ENCODE results near the gene UCHL3.
"Not testable (repeated sequence)": the region's sequence is repeated elsewhere in the genome, so short reads cannot be mapped to it uniquely, and the experiment has no call there.

The UCHL3 gene

GRCh38 chr13:75549262-75550158, at the start of gene UCHL3:
TSS of gene UCHL3 (plus strand) at chr13:75549791. CDS start at chr13:75549821, 30 bp downstream.
- DNase-seq (ENCODE audit: low spot score) = peak; percentile 98

GRCh38 chr13:75505327-75505726, 44.3 kb upstream of the UCHL3 start:
- DNase-seq (ENCODE audit: low spot score) = no peak

- DNase-seq (ENCODE audit: low spot score) = no peak
Observed at GRCh38 chr13:75506018-75506417, 43.6 kb upstream of the UCHL3 start.

- DNase-seq (ENCODE audit: low spot score) = no peak
Observed at GRCh38 chr13:75507027-75508001, 42.3 kb upstream of the UCHL3 start.

- no peak for DNase-seq (ENCODE audit: low spot score)
Observed at GRCh38 chr13:75508002-75508548, 41.5 kb upstream of the UCHL3 start.

GRCh38 chr13:75511051-75511625, 38.5 kb upstream of the UCHL3 start:
- no peak for DNase-seq (ENCODE audit: low spot score)

GRCh38 chr13:75512253-75512652, 37.3 kb upstream of the UCHL3 start:
- DNase-seq (ENCODE audit: low spot score) = no peak

GRCh38 chr13:75513271-75513670, 36.3 kb upstream of the UCHL3 start:
- DNase-seq (ENCODE audit: low spot score) = no peak

- DNase-seq (ENCODE audit: low spot score) = no peak
Observed at GRCh38 chr13:75514080-75514995, 35.3 kb upstream of the UCHL3 start.

- DNase-seq (ENCODE audit: low spot score) = no peak
Observed at GRCh38 chr13:75518439-75519088, 31.0 kb upstream of the UCHL3 start.

GRCh38 chr13:75521956-75522355, 27.6 kb upstream of the UCHL3 start:
- no peak for DNase-seq (ENCODE audit: low spot score)

- DNase-seq (ENCODE audit: low spot score) = no peak
Observed at GRCh38 chr13:75530549-75530961, 19.0 kb upstream of the UCHL3 start.

- no peak for DNase-seq (ENCODE audit: low spot score)
Observed at GRCh38 chr13:75533861-75534260, 15.7 kb upstream of the UCHL3 start.

- peak; percentile 88 for DNase-seq (ENCODE audit: low spot score)
Observed at GRCh38 chr13:75537401-75538365, 11.9 kb upstream of the UCHL3 start, which contains the start of gene COMMD6. TSS of gene COMMD6 (minus strand) at chr13:75537841. CDS start at chr13:75537805, 36 bp downstream.

- no peak for DNase-seq (ENCODE audit: low spot score)
Observed at GRCh38 chr13:75541287-75541686, 8.3 kb upstream of the UCHL3 start.

GRCh38 chr13:75541961-75542360, 7.6 kb upstream of the UCHL3 start:
- no peak for DNase-seq (ENCODE audit: low spot score)

- no peak for DNase-seq (ENCODE audit: low spot score)
Observed at GRCh38 chr13:75544681-75545330, 4.8 kb upstream of the UCHL3 start.

- not testable (repeated sequence) for DNase-seq (ENCODE audit: low spot score)
Observed at GRCh38 chr13:75545386-75545785, 4.2 kb upstream of the UCHL3 start.

Data from ecto neural progenitor cell (in vitro differentiated cells).